Osteocyte (in vitro differentiated cells): Measurements from ENCODE around the gene ERGIC3. TPM values are rescaled to one million over a fixed set of nuclear protein-coding genes. Genes with fewer than 3 reads are reported as not detected.

Experiments used
- DNase-seq: peaks from one replicate; pipeline ENCODE4 v3.0.0; 2021; ENCODE audit warnings: mixed read lengths; ENCODE audit not compliant: unreplicated experiment; ENCODE audit errors: extremely low spot score
- H3K27ac Mint-ChIP-seq: one replicate; pipeline ENCODE4 v1.8.0; 2021; ENCODE audit warnings: mild to moderate bottlenecking, mixed read lengths; ENCODE audit not compliant: unreplicated experiment
- H3K27me3 Mint-ChIP-seq: one replicate; pipeline ENCODE4 v1.8.0; 2021; ENCODE audit warnings: mixed read lengths; ENCODE audit not compliant: unreplicated experiment
- H3K36me3 Mint-ChIP-seq: one replicate; pipeline ENCODE4 v1.8.0; 2021; ENCODE audit warnings: mixed read lengths; ENCODE audit not compliant: unreplicated experiment
- H3K4me1 Mint-ChIP-seq: one replicate; pipeline ENCODE4 v1.8.0; 2021; ENCODE audit warnings: mixed read lengths; ENCODE audit not compliant: unreplicated experiment
- H3K4me3 Mint-ChIP-seq: one replicate; pipeline ENCODE4 v1.8.0; 2021; ENCODE audit warnings: mild to moderate bottlenecking, moderate library complexity, mixed read lengths; ENCODE audit not compliant: unreplicated experiment
- H3K9me3 Mint-ChIP-seq: one replicate; pipeline ENCODE4 v1.8.0; 2021; ENCODE audit warnings: mixed read lengths; ENCODE audit not compliant: unreplicated experiment
- CTCF ChIP-seq: fragments of 200-600 bp; sonication (generic); IDR thresholded peaks from 2 replicates; pipeline ENCODE4 v1.5.0; 2021; ENCODE audit warnings: antibody characterized with exemption, mild to moderate bottlenecking, moderate library complexity
- total RNA-seq: library from RNA; stranded (reverse); gene quantifications from 2 replicates; pipeline ENCODE4 v1.2.1, GENCODE V29; 2021

ERGIC3 gene
- total RNA-seq, 1 donor from 2014 or later: 313 TPM

GRCh38 chr20:35602851-35603495 lies 61.1 kb downstream of the ERGIC3 start:
- no peak for TF ChIP-seq CTCF
- no peak for DNase-seq
- Mint-ChIP-seq H3K27ac (no peak overlapping the region), H3K4me1 (peaks cover 10% of the 10 kb centered on the region), H3K36me3 (no peaks in the 10 kb centered on the region), H3K9me3 (no peaks in the 10 kb centered on the region), H3K4me3 (peak overlapping the region; percentile 21), H3K27me3 (peaks cover 5% of the 10 kb centered on the region)

- H3K27ac Mint-ChIP-seq: no peak overlapping the region
- peaks cover 5% of the 10 kb centered on the region for H3K27me3 Mint-ChIP-seq
- no peak overlapping the region for H3K4me3 Mint-ChIP-seq
- DNase-seq: no peak
- no peaks in the 10 kb centered on the region for H3K9me3 Mint-ChIP-seq
- H3K36me3 Mint-ChIP-seq: no peaks in the 10 kb centered on the region
- peaks cover 10% of the 10 kb centered on the region for H3K4me1 Mint-ChIP-seq
- TF ChIP-seq CTCF: no peak
These were observed 62.0 kb downstream of the ERGIC3 start for GRCh38 chr20:35603695-35604448.

- H3K4me3 Mint-ChIP-seq: no peak overlapping the region
- H3K27ac Mint-ChIP-seq: no peak overlapping the region
- no peaks in the 10 kb centered on the region for H3K9me3 Mint-ChIP-seq
- TF ChIP-seq CTCF: peak; percentile 24
- peaks cover 10% of the 10 kb centered on the region for H3K4me1 Mint-ChIP-seq
- H3K27me3 Mint-ChIP-seq: peaks cover 2% of the 10 kb centered on the region
- DNase-seq: no peak
- H3K36me3 Mint-ChIP-seq: no peaks in the 10 kb centered on the region
These were observed 62.5 kb downstream of the ERGIC3 start for GRCh38 chr20:35604449-35604747.

GRCh38 chr20:35606127-35606526 lies 64.2 kb downstream of the ERGIC3 start:
- no peaks in the 10 kb centered on the region for H3K9me3 Mint-ChIP-seq
- no peaks in the 10 kb centered on the region for H3K36me3 Mint-ChIP-seq
- H3K4me3 Mint-ChIP-seq: no peak overlapping the region
- no peak for TF ChIP-seq CTCF
- H3K27me3 Mint-ChIP-seq: no peaks in the 10 kb centered on the region
- peaks cover 4% of the 10 kb centered on the region for H3K4me1 Mint-ChIP-seq
- H3K27ac Mint-ChIP-seq: no peak overlapping the region
- DNase-seq: no peak

Other genes with a start within 250 kb of the ERGIC3 start
- gene FAM83C, start 249.7 kb upstream of the ERGIC3 start, total RNA-seq: not detected in 2 replicates
- gene UQCC1, start 130.1 kb upstream of the ERGIC3 start, total RNA-seq: 41.1 and 42.2 TPM in 2 replicates
- 4.7 and 6.3 TPM in 2 replicates for gene GDF5, start 103.8 kb upstream of the ERGIC3 start, total RNA-seq
- 57.1 and 58.5 TPM in 2 replicates for gene CEP250, start 86.5 kb upstream of the ERGIC3 start, total RNA-seq
- gene C20orf173, start 12.4 kb upstream of the ERGIC3 start, total RNA-seq: not detected in 2 replicates
- 1.8 and 1.9 TPM in 2 replicates for gene SPAG4, start 73.8 kb downstream of the ERGIC3 start, total RNA-seq
- gene CPNE1, start 122.8 kb downstream of the ERGIC3 start, total RNA-seq: 164 and 180 TPM in 2 replicates
- gene RBM12, start 122.8 kb downstream of the ERGIC3 start, total RNA-seq: 85.5 and 97.3 TPM in 2 replicates
- 26.0 and 29.4 TPM in 2 replicates for gene NFS1, start 157.3 kb downstream of the ERGIC3 start, total RNA-seq
- gene ROMO1, start 157.3 kb downstream of the ERGIC3 start, total RNA-seq: 110 and 116 TPM in 2 replicates
- 324 and 329 TPM in 2 replicates for gene RBM39, start 200.2 kb downstream of the ERGIC3 start, total RNA-seq
- gene PHF20, start 229.9 kb downstream of the ERGIC3 start, total RNA-seq: 38.1 and 42.1 TPM in 2 replicates